Activated CD8-positive, alpha-beta memory T cell treated with anti-CD3 and anti-CD28 coated beads, Interleukin-2, amount 10 ng/mL, durations not matched to agents 7 days and 5 days (primary cell): ENCODE data around the gene OSTC. TPM values are rescaled to one million over a fixed set of nuclear protein-coding genes. Genes with fewer than 3 reads are reported as not detected.
A peak's percentile ranks its signal among the peaks of the same experiment; 100 is the strongest.

Experiments used
- ATAC-seq: fragments of 150-1000 bp; cut with Tn5 transposase; one replicate; pipeline ENCODE4 v1.10.0; 2021; ENCODE audit warnings: moderate library complexity
- CTCF ChIA-PET: fragments of 350-600 bp; sonication (Branson Sonifier 250); formaldehyde crosslinking; loops from one replicate; lab custom pipeline; 2021; ENCODE audit warnings: antibody characterized with exemption; lab: Charles Lee
- DNase-seq: peaks from one replicate; pipeline ENCODE4 v3.0.0-alpha.2; 2020
- H3K27ac Mint-ChIP-seq: one replicate; pipeline ENCODE4 v1.8.0; 2021; ENCODE audit warnings: mild to moderate bottlenecking, mixed read lengths
- H3K27me3 Mint-ChIP-seq: one replicate; pipeline ENCODE4 v1.8.0; 2021; ENCODE audit warnings: mixed read lengths
- H3K36me3 Mint-ChIP-seq: one replicate; pipeline ENCODE4 v1.8.0; 2021; ENCODE audit warnings: mild to moderate bottlenecking, mixed read lengths
- H3K4me1 Mint-ChIP-seq: one replicate; pipeline ENCODE4 v1.8.0; 2021; ENCODE audit warnings: mixed read lengths
- H3K4me3 Mint-ChIP-seq: one replicate; pipeline ENCODE4 v1.8.0; 2021; ENCODE audit warnings: mild to moderate bottlenecking, moderate library complexity, mixed read lengths
- H3K9me3 Mint-ChIP-seq: one replicate; pipeline ENCODE4 v1.8.0; 2022; ENCODE audit warnings: low read depth, mixed read lengths
- total RNA-seq, 2 experiments: library from RNA; stranded (reverse); gene quantifications; one replicate each; pipeline ENCODE4 v1.2.3, GENCODE V29; 2021

Gene OSTC
- 10 to 100 TPM; 48.2 to 71.2 TPM for total RNA-seq

DNA sequence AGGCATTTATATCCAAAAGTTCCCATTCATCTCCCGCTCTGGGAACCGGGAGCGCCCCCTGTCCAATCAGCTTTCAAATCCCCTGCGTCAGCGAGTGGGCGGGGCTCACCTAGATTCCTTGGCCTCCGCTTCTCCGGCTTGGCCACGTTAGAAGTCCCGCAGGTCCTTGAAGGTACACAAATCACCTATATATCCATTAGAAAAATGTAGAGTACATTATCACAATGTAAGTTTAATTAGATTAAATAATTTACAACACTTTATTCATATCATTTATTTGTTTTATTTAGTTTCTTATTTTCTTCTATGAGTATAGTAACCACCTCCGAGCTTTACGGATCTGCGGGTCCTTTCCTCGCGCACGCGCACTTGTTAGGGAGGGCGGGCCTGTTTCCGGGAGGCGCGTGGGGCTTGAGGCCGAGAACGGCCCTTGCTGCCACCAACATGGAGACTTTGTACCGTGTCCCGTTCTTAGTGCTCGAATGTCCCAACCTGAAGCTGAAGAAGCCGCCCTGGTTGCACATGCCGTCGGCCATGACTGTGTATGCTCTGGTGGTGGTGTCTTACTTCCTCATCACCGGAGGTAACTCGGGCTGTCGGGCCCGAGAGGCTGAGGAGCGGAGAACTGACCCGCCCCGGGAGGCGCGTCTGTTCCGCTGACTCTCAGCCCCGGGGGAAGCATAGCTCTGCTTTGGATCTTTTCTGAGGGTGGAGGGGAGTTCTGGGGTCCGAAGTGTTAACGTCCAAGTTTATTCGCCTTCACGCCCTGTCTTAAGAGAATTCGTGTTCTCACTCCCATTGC, at the start of gene OSTC:
Gene OSTC, plus strand, starts transcription at position 388 of the 802 bp plus-strand sequence. Its CDS starts 57 bp downstream, at position 445.
- peak within 1 kb of the TSS; percentile 95 for H3K4me3 Mint-ChIP-seq
- ATAC-seq (peak; percentile 95), DNase-seq (peak; percentile 93)
- peaks cover 31% of the 10 kb centered on the region for H3K4me1 Mint-ChIP-seq
- H3K27ac Mint-ChIP-seq, result peak within 1 kb of the TSS; percentile 86
- peaks cover 12% of the 10 kb centered on the region for H3K36me3 Mint-ChIP-seq
- no peaks in the 10 kb centered on the region for H3K27me3 Mint-ChIP-seq
- CTCF ChIA-PET, result interaction anchor here (0.7 to 1.6 kb wide), 6 partner anchors 11 to 881 kb away, joined by 3 to 4 read pairs (median 3); partner anchors contain the start of gene RPL34
- H3K9me3 Mint-ChIP-seq, result no peaks in the 10 kb centered on the region

DNA sequence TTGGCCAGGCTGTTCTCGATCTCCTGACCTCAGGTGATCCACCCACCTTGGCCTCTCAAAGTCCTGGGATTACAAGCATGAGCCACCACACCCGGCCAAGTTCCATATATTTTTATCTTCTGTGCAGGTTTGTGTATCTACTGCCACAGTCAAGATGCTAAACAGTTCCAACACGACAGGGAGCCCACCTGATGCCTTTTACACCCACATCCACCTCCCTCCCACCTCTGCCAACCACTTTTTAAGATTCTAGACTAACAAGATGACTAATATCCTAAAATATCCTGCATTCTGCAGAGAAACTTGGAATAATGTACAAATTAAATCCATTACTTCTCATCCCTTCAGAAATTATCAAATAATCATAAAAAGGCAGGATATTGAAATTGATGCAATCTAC, 49.3 kb upstream of the OSTC start:
- H3K4me3 Mint-ChIP-seq, result no peak overlapping the region
- CTCF ChIA-PET, result no interaction called here
- peaks cover 4% of the 10 kb centered on the region for H3K4me1 Mint-ChIP-seq
- DNase-seq (no peak), ATAC-seq (no peak)
- peaks cover 8% of the 10 kb centered on the region for H3K36me3 Mint-ChIP-seq
- H3K27me3 Mint-ChIP-seq, result no peaks in the 10 kb centered on the region
- H3K9me3 Mint-ChIP-seq, result no peaks in the 10 kb centered on the region
- no peak overlapping the region for H3K27ac Mint-ChIP-seq

DNA sequence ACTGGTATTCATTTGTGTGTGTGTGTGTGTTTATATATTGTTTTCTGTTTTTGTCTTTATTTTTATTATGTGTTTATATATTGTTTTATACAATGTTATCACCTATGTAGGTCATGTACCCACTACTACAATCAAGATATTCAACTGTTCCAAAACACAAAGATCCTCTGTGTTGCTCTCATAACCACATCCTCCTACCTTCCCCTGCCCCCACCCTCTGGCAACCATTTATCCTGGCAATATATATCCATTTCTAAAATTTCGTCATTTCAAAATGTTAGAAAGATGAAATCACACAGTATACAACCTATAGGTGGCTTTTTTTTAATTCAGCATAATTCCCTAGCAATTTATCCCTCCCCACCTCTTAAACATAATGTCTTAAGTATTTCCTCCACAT, 48.9 kb upstream of the OSTC start:
- no peak for DNase-seq
- Mint-ChIP-seq H3K4me1 (peaks cover 4% of the 10 kb centered on the region), H3K27me3 (no peaks in the 10 kb centered on the region), H3K4me3 (no peak overlapping the region), H3K9me3 (no peaks in the 10 kb centered on the region), H3K27ac (no peak overlapping the region), H3K36me3 (peaks cover 8% of the 10 kb centered on the region)
- CTCF ChIA-PET, result no interaction called here
- no peak for ATAC-seq

DNA sequence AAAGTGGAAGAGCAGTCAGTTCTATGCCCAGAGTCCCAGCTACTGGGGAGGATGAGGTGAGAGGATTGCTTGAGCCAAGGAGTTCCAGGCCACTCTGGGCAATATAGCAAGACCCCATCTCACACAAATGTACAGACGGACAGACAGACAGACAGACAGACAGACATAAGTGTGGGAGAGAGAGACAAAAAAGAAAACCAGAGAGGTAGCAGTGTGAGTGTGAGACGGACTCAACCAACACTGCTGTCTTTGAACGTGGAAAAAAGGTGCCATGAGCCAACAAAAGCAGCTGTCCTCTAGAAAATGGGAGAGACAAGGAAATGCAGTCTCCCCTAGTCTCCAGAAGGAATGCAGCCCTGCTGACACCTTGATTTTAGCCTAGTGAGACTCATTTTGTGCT, 48.2 kb upstream of the OSTC start:
- peaks cover 11% of the 10 kb centered on the region for H3K36me3 Mint-ChIP-seq
- peaks cover 4% of the 10 kb centered on the region for H3K4me1 Mint-ChIP-seq
- CTCF ChIA-PET, result no interaction called here
- H3K4me3 Mint-ChIP-seq, result no peak overlapping the region
- no peaks in the 10 kb centered on the region for H3K27me3 Mint-ChIP-seq
- ATAC-seq (no peak), DNase-seq (no peak)
- no peaks in the 10 kb centered on the region for H3K9me3 Mint-ChIP-seq
- H3K27ac Mint-ChIP-seq, result no peak overlapping the region

DNA sequence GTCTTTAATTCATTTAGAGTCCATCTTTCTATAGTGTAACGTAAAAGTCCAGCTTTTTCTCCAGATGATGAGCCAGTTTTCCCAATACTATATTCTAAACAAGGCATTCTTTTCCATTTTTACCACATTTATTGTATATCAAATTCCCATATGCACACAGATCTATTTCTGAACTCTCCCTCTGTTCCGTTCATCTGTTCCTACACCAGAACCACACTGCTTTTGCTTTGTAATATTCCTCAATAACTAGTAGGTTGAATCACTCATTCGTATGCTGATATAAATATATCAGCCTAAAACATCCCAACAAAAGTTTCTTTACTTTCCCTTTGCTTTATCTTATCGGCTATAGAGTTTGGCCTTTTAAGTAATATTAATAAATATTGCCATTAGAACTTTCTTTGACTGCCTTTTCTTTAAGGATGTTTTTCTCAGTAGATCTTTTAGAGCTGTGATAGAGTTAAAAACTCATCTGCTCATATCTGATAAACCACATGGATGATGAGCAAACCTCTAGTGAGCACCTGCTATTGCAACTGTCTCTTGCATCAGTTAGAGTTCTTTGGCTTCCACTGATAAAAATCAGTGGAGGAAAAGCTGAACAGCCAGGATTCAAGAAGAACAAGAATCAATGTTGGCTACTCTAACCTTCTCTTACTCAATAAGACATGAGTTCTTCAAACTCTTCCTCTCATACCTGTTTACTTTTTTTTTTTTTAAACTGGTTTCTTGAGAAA, 43.2 kb upstream of the OSTC start:
- Mint-ChIP-seq H3K4me1 (no peaks in the 10 kb centered on the region), H3K36me3 (peaks cover 12% of the 10 kb centered on the region), H3K4me3 (no peak overlapping the region), H3K27ac (no peak overlapping the region), H3K27me3 (no peaks in the 10 kb centered on the region), H3K9me3 (no peaks in the 10 kb centered on the region)
- DNase-seq (no peak), ATAC-seq (no peak)
- CTCF ChIA-PET, result no interaction called here

DNA sequence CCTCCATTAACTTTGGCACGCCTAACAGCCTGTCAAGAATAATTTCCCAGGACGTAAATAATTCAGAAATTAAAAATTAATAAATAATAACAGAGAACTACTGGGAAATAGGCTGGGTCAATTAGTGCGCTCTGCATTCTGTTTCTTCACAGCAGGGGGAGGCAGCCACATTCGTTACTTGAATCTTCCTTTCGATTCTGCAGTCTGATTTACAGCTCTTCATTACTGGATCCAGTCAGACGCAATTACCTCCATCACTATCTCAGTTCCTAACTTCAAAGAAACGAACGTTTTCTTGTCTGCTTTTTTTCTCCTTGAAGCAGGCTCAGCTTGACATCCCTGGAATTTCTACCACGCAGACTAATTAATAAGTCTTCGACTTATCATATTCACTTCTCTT, 39.0 kb upstream of the OSTC start:
- H3K9me3 Mint-ChIP-seq, result peaks cover 5% of the 10 kb centered on the region
- no peaks in the 10 kb centered on the region for H3K27me3 Mint-ChIP-seq
- H3K4me3 Mint-ChIP-seq, result no peak overlapping the region
- ATAC-seq, result no peak
- H3K27ac Mint-ChIP-seq, result no peak overlapping the region
- DNase-seq, result no peak
- H3K4me1 Mint-ChIP-seq, result no peaks in the 10 kb centered on the region
- CTCF ChIA-PET, result no interaction called here
- peaks cover 21% of the 10 kb centered on the region for H3K36me3 Mint-ChIP-seq

DNA sequence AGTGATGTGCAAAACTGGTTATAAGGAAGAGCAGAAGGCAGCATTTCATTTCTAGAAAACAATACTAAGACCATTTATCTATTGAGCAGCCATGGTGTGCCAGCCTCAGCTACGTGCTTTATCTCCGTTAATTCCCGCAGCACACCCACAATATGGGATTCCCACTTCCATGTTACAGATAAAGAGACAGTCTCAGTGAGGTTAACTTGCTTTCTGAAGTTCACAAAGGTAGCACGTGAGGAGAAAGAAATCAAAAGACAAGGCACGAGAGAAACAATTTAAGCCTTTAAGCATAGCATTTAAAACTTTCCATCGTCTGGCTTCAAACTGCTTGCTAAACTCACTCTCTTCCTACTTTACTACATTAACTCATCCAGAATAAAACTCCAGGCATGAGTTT, 38.0 kb upstream of the OSTC start:
- no peaks in the 10 kb centered on the region for H3K27me3 Mint-ChIP-seq
- H3K27ac Mint-ChIP-seq, result no peak overlapping the region
- H3K4me3 Mint-ChIP-seq, result no peak overlapping the region
- CTCF ChIA-PET, result no interaction called here
- ATAC-seq (no peak), DNase-seq (no peak)
- H3K4me1 Mint-ChIP-seq, result no peaks in the 10 kb centered on the region
- peaks cover 5% of the 10 kb centered on the region for H3K9me3 Mint-ChIP-seq
- peaks cover 25% of the 10 kb centered on the region for H3K36me3 Mint-ChIP-seq

DNA sequence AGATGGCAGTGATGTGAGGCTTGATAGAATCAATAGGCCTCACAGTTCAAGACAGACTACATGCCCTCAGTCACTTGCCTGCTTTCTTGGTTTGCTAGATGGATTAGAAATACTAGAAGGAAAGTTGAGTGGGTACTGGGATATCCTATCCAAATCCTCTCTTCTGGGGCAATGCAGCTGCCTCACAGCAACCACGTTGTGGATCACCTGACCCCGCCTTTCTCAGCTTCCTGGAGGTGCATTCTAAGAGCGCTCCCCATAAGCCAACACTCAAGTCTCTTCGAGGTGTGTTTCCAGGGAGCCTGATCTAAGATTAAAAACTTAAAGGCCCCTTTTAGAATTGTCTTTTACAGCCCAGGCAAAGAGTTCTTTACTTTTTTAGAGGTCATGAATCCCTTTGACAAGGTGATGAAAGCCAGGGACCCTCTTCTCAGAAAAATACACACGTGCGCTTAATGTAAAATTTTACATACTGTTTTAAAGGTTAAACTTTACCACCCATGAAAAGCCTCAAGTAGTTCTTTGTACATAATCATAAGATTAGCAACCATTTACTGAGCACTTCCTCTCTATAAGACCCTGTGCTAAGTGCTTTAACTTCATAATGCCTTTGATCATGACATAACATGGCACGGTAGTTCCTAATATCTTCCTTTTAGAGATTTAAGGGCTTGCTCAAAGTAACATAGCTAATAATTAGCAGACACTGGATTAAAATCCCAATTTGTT, 30.9 kb upstream of the OSTC start:
- ATAC-seq (peak; percentile 8), DNase-seq (peak; percentile 68)
- Mint-ChIP-seq H3K27ac (peak overlapping the region; percentile 84), H3K4me3 (peak overlapping the region; percentile 87), H3K4me1 (peaks cover 41% of the 10 kb centered on the region), H3K27me3 (no peaks in the 10 kb centered on the region), H3K9me3 (peaks cover 5% of the 10 kb centered on the region), H3K36me3 (peaks cover 58% of the 10 kb centered on the region)
- CTCF ChIA-PET, result interaction anchor here (0.7 to 1.8 kb wide), 3 partner anchors 9 to 601 kb away, joined by 3 to 4 read pairs (median 3); partner anchors contain the start of gene OSTC

DNA sequence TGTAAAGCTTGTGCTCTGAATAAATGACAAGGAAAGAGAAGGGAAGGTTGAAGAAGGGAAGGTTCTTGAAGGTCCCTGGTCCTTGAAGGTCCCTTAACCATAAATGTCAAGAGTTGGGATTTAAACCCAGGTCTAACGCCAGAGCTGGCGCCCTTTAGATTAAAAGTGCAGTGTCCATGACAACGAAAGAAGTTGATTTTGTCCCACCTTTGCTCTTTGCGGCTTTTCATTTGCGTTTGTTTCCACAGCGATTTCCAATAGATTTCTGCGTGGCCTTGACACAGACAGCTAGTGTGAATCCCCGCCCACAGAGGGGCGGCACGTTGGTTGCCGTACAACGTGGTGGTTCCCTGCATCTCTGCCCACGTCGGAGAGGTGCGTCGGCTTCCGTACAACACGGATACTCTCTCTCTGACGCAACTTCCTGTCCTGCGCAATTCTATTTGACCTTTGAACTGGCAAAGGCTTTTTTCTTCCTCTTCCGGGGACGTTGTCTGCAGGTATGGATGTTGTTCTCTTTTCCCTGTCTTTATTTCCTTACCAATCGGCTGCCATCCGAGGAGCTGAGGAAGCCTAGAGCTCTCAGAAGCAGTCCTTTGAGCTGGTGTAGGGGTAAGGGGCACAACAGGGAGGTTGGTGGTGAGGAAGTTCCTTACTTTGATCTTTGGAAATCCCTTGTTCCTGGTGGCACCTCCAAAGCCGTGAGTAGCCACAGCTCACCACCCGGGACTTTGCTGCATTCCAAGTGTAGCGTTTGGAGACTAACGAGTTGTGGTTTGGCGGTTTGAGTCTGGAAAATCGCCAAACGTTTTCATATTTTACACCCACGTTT, 30.1 kb upstream of the OSTC start, which contains the start of gene RPL34:
Gene RPL34, plus strand, starts transcription at position 476 of the 832 bp plus-strand sequence. CDS start 1,384 bp downstream, outside the sequence.
- peak; percentile 98 for DNase-seq
- no peaks in the 10 kb centered on the region for H3K27me3 Mint-ChIP-seq
- peaks cover 62% of the 10 kb centered on the region for H3K36me3 Mint-ChIP-seq
- H3K4me1 Mint-ChIP-seq, result peaks cover 42% of the 10 kb centered on the region
- peak within 1 kb of the TSS; percentile 84 for H3K27ac Mint-ChIP-seq
- H3K4me3 Mint-ChIP-seq, result peak within 1 kb of the TSS; percentile 87
- ATAC-seq, result peak; percentile 100
- peaks cover 5% of the 10 kb centered on the region for H3K9me3 Mint-ChIP-seq
- CTCF ChIA-PET, result interaction anchor here (0.7 to 1.8 kb wide), 4 partner anchors 8 to 601 kb away, joined by 3 to 4 read pairs (median 4); partner anchors contain the start of gene OSTC

DNA sequence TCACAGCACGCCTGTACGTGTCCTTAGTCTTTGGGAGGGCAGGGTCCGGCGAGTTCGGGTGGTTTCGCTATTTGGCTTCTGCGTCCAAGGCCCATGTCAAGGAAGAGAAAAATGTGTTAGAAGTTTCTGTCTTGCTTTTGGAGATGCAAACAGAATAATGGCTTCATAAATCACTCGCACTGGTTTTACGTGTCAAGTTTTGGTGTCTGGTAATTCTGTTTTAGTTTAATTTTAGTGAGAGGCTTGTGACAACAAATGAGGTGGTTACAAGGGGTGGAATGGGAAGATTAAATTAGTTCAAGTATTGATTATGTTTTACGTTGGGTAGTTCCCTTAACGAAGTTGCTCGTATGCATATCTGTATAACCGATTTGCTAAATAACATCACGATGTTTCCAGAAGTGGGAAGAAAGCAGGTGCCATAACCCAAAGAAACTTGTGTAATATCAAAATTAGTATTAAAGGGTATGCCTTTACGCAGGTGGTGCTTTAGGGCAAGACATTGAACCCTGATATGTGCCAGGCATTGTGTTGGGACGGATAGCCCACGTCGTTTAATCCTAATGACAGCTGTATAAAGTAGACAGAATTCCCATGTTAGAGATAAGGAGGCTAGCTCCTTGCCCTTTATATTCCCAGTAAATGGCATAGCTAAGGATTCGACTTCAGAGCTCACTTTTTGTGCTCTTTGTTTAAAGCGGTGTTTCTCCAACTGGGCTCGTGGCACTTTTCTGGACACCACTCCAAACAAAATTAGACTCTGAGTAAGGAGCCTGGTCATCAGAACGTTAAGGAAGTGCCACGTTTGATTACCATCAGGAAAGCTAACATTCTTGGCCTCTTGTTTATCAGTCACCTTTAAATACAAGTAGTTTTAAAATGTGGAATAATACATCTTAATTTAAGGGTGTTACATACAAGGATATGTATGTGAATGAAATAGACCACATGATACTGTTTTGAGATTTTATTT, 29.2 kb upstream of the OSTC start:
- peaks cover 63% of the 10 kb centered on the region for H3K36me3 Mint-ChIP-seq
- ATAC-seq (no peak), DNase-seq (peak; percentile 46)
- H3K4me3 Mint-ChIP-seq, result peak overlapping the region; percentile 87
- H3K4me1 Mint-ChIP-seq, result peaks cover 45% of the 10 kb centered on the region
- peak overlapping the region; percentile 84 for H3K27ac Mint-ChIP-seq
- CTCF ChIA-PET, result interaction anchor here (1.4 kb wide), 1 partner anchor 29 kb away, joined by 4 read pairs; the partner anchor contains the start of gene OSTC
- no peaks in the 10 kb centered on the region for H3K27me3 Mint-ChIP-seq
- H3K9me3 Mint-ChIP-seq, result peaks cover 2% of the 10 kb centered on the region

DNA sequence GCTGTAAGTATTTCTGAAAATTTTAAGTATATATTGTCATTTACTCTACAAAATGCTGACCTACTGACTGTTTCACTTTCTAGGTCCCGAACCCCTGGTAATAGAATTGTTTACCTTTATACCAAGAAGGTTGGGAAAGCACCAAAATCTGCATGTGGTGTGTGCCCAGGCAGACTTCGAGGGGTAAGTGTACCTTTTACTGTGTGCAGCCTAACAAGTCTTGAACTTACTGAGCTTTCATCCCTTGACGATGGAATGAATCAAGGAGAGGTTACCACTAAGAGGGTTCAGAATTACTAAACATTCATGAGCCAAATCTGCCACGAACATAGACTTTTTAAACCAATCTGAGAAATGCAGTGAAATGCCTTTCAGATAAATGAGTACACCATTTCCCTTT, 28.4 kb upstream of the OSTC start:
- no peaks in the 10 kb centered on the region for H3K9me3 Mint-ChIP-seq
- no peak for DNase-seq
- H3K27ac Mint-ChIP-seq, result peak overlapping the region; percentile 49
- ATAC-seq, result no peak
- CTCF ChIA-PET, result no interaction called here
- peaks cover 45% of the 10 kb centered on the region for H3K4me1 Mint-ChIP-seq
- peak overlapping the region; percentile 87 for H3K4me3 Mint-ChIP-seq
- no peaks in the 10 kb centered on the region for H3K27me3 Mint-ChIP-seq
- peaks cover 60% of the 10 kb centered on the region for H3K36me3 Mint-ChIP-seq
